ENCODE results near the gene FRMPD4. TPM values are rescaled to one million over a fixed set of nuclear protein-coding genes. Genes with fewer than 3 reads are reported as not detected.
A peak's percentile ranks its signal among the peaks of the same experiment; 100 is the strongest.

The FRMPD4 gene
- polyA plus RNA-seq, 6 donors from 2014 or later, result not detected

GRCh38 chrX:12229986-12230385 is 91.7 kb downstream of the FRMPD4 start:
- ATAC-seq (ENCODE audit: low read depth in 2 of 2), result no peak
- DNase-seq, result no peak
- Mint-ChIP-seq H3K36me3 (no peaks in the 10 kb centered on the region), H3K27me3 (peaks cover 0 to 8% (median 0%) of the 10 kb centered on the region in 3 donors), H3K27ac (no peak overlapping the region), H3K4me3 (no peak overlapping the region), H3K9me3 (peaks cover 0 to 6% (median 0%) of the 10 kb centered on the region in 7 donors), H3K4me1 (no peaks in the 10 kb centered on the region)

DNA sequence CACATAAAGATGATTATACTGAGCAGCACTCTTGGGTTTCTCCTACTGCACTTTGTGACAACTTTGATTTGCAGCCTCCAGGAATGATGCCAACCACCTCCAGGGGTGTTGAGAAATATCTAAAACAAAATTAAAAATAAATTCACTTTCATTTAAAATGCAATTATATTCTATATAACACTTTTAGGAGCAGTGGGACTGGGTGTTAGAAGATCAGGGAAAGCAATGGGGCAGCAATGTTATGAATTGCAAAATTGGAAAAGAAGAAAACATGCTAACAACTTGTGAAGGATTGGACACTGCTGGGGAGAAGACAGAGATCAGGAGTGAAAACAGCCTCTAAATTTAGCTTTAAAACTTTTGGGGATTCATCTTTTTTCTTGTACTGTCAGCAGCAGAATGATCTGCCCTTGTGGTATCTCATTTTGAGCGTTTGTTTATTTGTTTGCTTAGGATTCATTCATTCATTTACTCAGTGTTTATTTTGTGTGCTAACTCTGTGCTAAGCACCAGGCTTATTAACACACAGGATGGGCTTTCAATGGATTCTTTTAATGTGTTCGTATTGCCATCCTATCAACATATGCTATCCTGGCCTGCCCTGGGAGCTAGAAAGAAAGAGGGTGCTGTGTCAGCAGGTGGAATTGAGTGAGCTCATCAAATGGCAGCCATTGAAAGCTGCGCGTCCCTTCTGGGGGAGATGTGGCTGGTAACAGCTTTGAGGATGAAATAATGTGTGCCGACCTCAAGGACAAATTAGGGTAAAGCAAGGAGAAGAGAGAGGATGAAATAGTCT is 96.5 kb downstream of the FRMPD4 start:
- Mint-ChIP-seq H3K27me3 (peaks cover 0 to 5% (median 0%) of the 10 kb centered on the region in 3 donors), H3K4me3 (no peak overlapping the region), H3K27ac (no peak overlapping the region), H3K36me3 (no peaks in the 10 kb centered on the region), H3K4me1 (no peaks in the 10 kb centered on the region), H3K9me3 (peaks cover 0 to 6% (median 0%) of the 10 kb centered on the region in 7 donors)
- DNase-seq (no peak), ATAC-seq (ENCODE audit: low read depth in 2 of 2) (no peak)

- Mint-ChIP-seq H3K9me3 (peaks cover 0 to 6% (median 0%) of the 10 kb centered on the region in 7 donors), H3K4me1 (no peaks in the 10 kb centered on the region), H3K27me3 (peaks cover 0 to 5% (median 0%) of the 10 kb centered on the region in 3 donors), H3K36me3 (no peaks in the 10 kb centered on the region), H3K4me3 (no peak overlapping the region), H3K27ac (no peak overlapping the region)
- DNase-seq (no peak), ATAC-seq (ENCODE audit: low read depth in 2 of 2) (no peak)
These were observed 97.9 kb downstream of the FRMPD4 start for GRCh38 chrX:12236156-12236555.

DNA sequence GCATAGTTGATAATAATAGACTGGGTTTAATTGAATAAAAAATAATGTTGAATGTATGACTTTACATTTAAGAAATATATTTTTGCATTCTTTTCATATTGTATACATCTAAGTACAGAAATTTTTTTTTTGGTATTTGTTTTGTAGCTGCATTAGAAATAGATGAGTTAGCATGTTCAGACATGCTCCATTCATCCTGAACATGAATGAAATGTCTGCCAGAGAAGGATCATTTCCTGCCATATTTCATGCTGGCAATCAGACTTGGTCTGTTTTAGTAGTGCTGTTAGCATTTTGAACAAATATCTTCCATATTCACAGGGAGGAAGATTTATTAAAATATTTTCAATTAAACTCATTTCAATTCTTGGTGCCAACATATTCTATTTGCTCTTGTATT is 98.9 kb downstream of the FRMPD4 start:
- Mint-ChIP-seq H3K27ac (no peak overlapping the region), H3K4me3 (no peak overlapping the region), H3K9me3 (peaks cover 0 to 2% (median 0%) of the 10 kb centered on the region in 7 donors), H3K27me3 (peaks cover 0 to 5% (median 0%) of the 10 kb centered on the region in 3 donors), H3K36me3 (no peaks in the 10 kb centered on the region), H3K4me1 (no peaks in the 10 kb centered on the region)
- DNase-seq, result no peak
- ATAC-seq (ENCODE audit: low read depth in 2 of 2), result no peak

DNA sequence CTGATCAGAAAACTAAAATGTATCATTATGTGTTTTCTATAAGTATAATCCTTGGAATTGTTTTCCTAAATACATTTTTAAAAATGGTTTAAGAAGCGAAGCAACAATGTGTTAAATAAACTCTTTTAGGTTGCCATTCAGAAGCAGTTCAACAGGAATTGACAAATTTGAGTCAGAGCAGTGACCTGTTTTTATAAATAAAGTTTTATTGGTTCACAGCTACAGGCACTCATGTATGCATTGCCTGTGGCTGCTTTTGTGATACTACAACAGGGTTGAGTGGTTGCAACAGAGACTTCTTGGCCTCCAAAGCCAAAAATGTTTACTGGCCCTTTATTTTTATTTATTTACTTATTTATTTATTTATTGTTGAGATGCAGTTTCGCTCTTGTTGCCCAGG is 99.5 kb downstream of the FRMPD4 start:
- no peak for ATAC-seq (ENCODE audit: low read depth in 2 of 2)
- no peak for DNase-seq
- no peak overlapping the region for H3K4me3 Mint-ChIP-seq
- H3K9me3 Mint-ChIP-seq, result peaks cover 0 to 2% (median 0%) of the 10 kb centered on the region in 7 donors
- H3K36me3 Mint-ChIP-seq, result no peaks in the 10 kb centered on the region
- H3K27me3 Mint-ChIP-seq, result peaks cover 0 to 5% (median 0%) of the 10 kb centered on the region in 3 donors
- no peak overlapping the region for H3K27ac Mint-ChIP-seq
- no peaks in the 10 kb centered on the region for H3K4me1 Mint-ChIP-seq

DNA sequence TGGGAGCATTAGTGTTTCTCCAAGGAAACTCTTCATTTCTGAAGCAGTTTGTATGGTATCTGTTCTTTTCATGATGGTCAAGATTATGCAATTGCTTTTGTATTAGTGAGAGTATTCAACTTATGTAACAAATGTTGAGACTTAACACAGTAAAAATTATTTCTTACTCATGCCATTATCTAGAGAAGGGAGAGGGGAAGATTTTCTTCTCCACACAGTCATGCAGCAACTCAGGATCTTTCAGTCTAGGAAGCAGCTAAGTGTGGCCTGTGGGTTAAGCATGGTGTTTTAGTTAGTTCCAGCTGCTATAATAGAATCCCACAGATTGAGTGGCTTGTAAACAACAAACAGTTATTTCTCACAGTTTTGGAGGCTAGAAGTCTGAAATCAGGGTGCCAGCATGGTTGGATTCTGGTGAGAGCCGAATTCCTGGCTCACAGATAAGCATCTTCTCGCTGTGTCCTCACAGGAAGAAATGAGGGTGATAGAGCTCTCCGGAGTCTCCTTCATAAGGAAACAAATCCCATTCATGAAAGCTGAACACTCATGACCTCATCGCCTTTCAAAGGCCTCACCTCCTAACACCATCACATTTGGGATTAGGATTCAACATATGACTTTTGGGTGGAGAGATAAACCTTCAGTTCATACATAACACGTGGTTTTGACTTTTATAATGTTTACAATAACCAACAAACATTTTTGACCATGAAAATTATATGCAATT is 101.2 kb downstream of the FRMPD4 start:
- Mint-ChIP-seq H3K9me3 (peaks cover 0 to 2% (median 0%) of the 10 kb centered on the region in 7 donors), H3K36me3 (no peaks in the 10 kb centered on the region), H3K4me3 (no peak overlapping the region), H3K4me1 (no peaks in the 10 kb centered on the region), H3K27me3 (peaks cover 0 to 5% (median 0%) of the 10 kb centered on the region in 3 donors), H3K27ac (no peak overlapping the region)
- no peak for DNase-seq
- no peak for ATAC-seq (ENCODE audit: low read depth in 2 of 2)

GRCh38 chrX:12240491-12240890 is 102.2 kb downstream of the FRMPD4 start:
- Mint-ChIP-seq H3K27ac (peak overlapping the region in 1 of 6 donors; percentile 30), H3K27me3 (peaks cover 0 to 5% (median 0%) of the 10 kb centered on the region in 3 donors), H3K9me3 (peaks cover 0 to 2% (median 0%) of the 10 kb centered on the region in 7 donors), H3K36me3 (no peaks in the 10 kb centered on the region), H3K4me1 (no peaks in the 10 kb centered on the region), H3K4me3 (no peak overlapping the region)
- DNase-seq, result no peak
- ATAC-seq (ENCODE audit: low read depth in 2 of 2), result no peak

DNA sequence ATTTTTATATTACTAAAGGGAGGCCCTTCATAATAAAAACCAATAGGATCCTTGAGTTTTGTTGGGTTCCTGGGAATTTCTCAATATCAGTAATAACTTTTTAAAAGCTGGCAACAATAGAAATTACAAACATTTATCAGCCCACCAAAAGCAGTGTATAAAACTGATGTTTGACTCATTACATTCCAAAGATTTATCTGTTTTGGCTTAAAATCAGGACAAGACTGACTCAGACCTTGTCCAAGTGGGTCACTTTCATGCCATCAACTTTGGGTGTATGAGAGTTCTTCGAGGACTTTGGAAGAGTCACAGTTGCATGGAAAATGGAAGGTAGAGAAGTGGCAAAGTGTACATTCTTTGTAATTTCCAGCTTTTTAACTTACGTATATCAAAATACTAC is 102.8 kb downstream of the FRMPD4 start:
- Mint-ChIP-seq H3K4me1 (no peaks in the 10 kb centered on the region), H3K27me3 (peaks cover 0 to 5% (median 0%) of the 10 kb centered on the region in 3 donors), H3K36me3 (no peaks in the 10 kb centered on the region), H3K9me3 (peaks cover 0 to 2% (median 0%) of the 10 kb centered on the region in 7 donors), H3K4me3 (no peak overlapping the region), H3K27ac (no peak overlapping the region)
- ATAC-seq (ENCODE audit: low read depth in 2 of 2) (no peak), DNase-seq (no peak)

GRCh38 chrX:12245650-12246645 is 107.7 kb downstream of the FRMPD4 start:
- Mint-ChIP-seq H3K4me3 (no peak overlapping the region), H3K36me3 (no peaks in the 10 kb centered on the region), H3K27ac (no peak overlapping the region), H3K4me1 (no peaks in the 10 kb centered on the region), H3K27me3 (peaks cover 0 to 2% (median 0%) of the 10 kb centered on the region in 3 donors), H3K9me3 (peaks cover 0 to 2% (median 0%) of the 10 kb centered on the region in 7 donors)
- ATAC-seq (ENCODE audit: low read depth in 2 of 2) (no peak), DNase-seq (no peak)

DNA sequence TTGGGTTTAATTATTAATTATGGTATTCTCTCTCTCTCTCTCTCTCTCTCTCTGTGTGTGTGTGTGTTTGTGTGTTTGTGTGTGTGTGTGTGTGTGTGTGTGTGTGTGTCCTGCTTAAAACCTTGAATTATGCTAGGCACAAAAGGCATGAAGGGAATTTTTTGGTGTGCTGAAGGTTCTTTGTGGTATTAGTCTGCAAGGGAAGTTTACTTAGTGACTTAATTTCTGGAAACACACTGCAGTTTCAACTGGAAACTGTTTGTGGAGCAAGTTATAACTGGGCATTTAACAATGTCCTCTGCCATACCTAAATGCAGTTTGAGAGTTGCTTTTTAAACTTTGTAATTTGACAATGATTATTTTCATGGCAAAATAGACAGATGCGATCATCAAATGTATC is 111.7 kb downstream of the FRMPD4 start:
- ATAC-seq (ENCODE audit: low read depth in 2 of 2), result no peak
- peaks cover 0 to 8% (median 0%) of the 10 kb centered on the region in 3 donors for H3K27me3 Mint-ChIP-seq
- H3K9me3 Mint-ChIP-seq, result peaks cover 0 to 11% (median 2%) of the 10 kb centered on the region in 7 donors

GRCh38 chrX:12263211-12263610 is 124.9 kb downstream of the FRMPD4 start:
- Mint-ChIP-seq H3K27me3 (peaks cover 4 to 17% (median 6%) of the 10 kb centered on the region in 3 donors), H3K36me3 (no peaks in the 10 kb centered on the region), H3K4me1 (no peaks in the 10 kb centered on the region), H3K9me3 (peaks cover 2 to 15% (median 8%) of the 10 kb centered on the region in 7 donors), H3K4me3 (no peak overlapping the region), H3K27ac (no peak overlapping the region)
- DNase-seq (no peak), ATAC-seq (ENCODE audit: low read depth in 2 of 2) (no peak)

More for the DNA sequence above, 111.7 kb downstream of the FRMPD4 start:
- Mint-ChIP-seq H3K4me1 (no peaks in the 10 kb centered on the region), H3K4me3 (no peak overlapping the region), H3K27ac (peak overlapping the region in 1 of 6 donors; percentile 63), H3K36me3 (no peaks in the 10 kb centered on the region)
- DNase-seq, result no peak

DNA sequence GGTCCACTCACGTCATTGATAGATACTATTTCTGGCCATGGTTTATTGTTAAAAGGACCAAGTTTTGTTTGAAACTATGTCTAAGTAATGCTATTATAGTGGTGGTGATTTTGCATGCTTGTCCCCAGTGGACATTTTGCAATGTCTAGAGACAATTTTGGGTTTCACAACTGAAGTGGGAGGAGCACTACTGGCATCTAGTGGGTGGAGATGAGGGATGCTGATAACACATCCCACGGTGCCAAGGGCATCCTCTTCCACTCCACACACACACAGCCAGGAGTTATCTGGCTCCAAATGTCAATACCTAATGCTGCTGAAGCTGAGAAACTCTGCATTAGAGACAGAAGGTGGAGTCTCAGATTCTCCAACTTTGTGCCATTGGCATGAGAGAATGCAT is 131.2 kb downstream of the FRMPD4 start:
- peak overlapping the region in 1 of 6 donors; percentile 46 for H3K27ac Mint-ChIP-seq
- ATAC-seq (ENCODE audit: low read depth in 2 of 2), result no peak

DNA sequence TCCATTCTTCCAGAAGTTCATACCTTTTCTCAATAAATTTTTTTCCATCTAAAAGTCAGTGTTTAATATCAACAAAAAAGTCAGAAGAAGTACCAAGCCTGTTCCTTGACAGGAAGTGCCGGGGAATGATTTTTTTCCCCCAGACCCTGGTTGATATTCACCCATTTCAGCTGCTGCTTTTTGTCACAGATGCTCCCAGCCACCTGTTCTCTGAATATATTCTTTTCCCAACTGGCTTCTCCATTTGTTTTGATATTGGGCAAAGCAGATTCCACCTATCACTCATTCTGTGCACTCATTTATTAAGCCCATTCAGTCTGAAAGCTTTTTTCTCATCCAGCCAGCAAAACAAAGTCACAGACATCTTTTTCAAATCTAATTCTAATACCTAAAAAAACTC is 139.9 kb downstream of the FRMPD4 start:
- Mint-ChIP-seq H3K36me3 (no peaks in the 10 kb centered on the region), H3K4me1 (no peaks in the 10 kb centered on the region), H3K9me3 (peaks cover 0 to 5% (median 3%) of the 10 kb centered on the region in 7 donors), H3K27me3 (no peaks in the 10 kb centered on the region), H3K27ac (no peak overlapping the region), H3K4me3 (no peak overlapping the region)
- ATAC-seq (ENCODE audit: low read depth in 2 of 2) (no peak), DNase-seq (no peak)

More for the DNA sequence above, 131.2 kb downstream of the FRMPD4 start:
- peaks cover 0 to 3% (median 0%) of the 10 kb centered on the region in 7 donors for H3K9me3 Mint-ChIP-seq
- no peaks in the 10 kb centered on the region for H3K4me1 Mint-ChIP-seq
- H3K36me3 Mint-ChIP-seq, result no peaks in the 10 kb centered on the region
- peaks cover 0 to 22% (median 0%) of the 10 kb centered on the region in 3 donors for H3K27me3 Mint-ChIP-seq
- no peak overlapping the region for H3K4me3 Mint-ChIP-seq
- DNase-seq, result no peak
